K562 (cell line): ENCODE data around the gene TBC1D9. TPM values are rescaled to one million over a fixed set of nuclear protein-coding genes. Genes with fewer than 3 reads are reported as not detected.

Experiments
- ATAC-seq: fragments of 200-7000 bp; cut with Tn5 transposase; 3 replicates; pipeline ENCODE4 v1.9.1; 2020; ENCODE audit warnings: moderate library complexity
- BruUV-seq: library from RNA; stranded (reverse); fragments of 400-500 nt; replicated peaks from 2 replicates; lab custom pipeline; 2021; lab: Mats Ljungman, UMichigan
- CTCF ChIA-PET: fragments of 300-600 bp; formaldehyde crosslinking; extraction: SDS; loops from one replicate; lab custom pipeline; 2021; ENCODE audit warnings: low intra/inter-chr PET ratio; lab: Yijun Ruan, JAX
- POLR2A ChIA-PET: fragments of 300-600, 350-650 bp; sonication (Branson Sonifier 250); formaldehyde crosslinking; extraction: SDS; loops from one replicate; lab custom pipeline; 2021; ENCODE audit warnings: antibody characterized with exemption, inconsistent platforms; lab: Yijun Ruan, JAX
- DNase-seq, 4 experiments: peaks; one replicate each; pipeline versions ENCODE4 v3.0.0 to v3.0.0-alpha.2; 2011 to 2018; ENCODE audit warnings: low spot score in 3 of 4, mixed read lengths in 3 of 4; ENCODE audit errors: extremely low read depth in 1 of 4
- FAIRE-seq: peaks from 2 replicates; lab custom pipeline; 2011; peaks lifted over from hg19 to GRCh38; lab: Jason Lieb, UNC
- H2AFZ ChIP-seq: 2 replicates; pipeline ENCODE4 v1.6.0; 2011; ENCODE audit warnings: low read depth, low read length, control low read depth, inconsistent platforms
- H3K27ac ChIP-seq: fragments of 200-600 bp; 3 replicates; pipeline ENCODE4 v1.8.0; 2011; ENCODE audit warnings: low read depth, mild to moderate bottlenecking, control low read depth, inconsistent platforms, low read length, moderate library complexity, mixed read lengths; ENCODE audit errors: extremely low read depth
- H3K27me3 ChIP-seq, 2 experiments: fragments of 300-600 bp in 1 of 2; 2 replicates in 1 of 2; 3 replicates in 1 of 2; pipeline versions ENCODE4 v1.6.0 to v1.8.0; 2011; ENCODE audit warnings: inconsistent platforms in 2 of 2, low read length in 2 of 2, mild to moderate bottlenecking in 1 of 2, mixed read lengths in 1 of 2, moderate library complexity in 1 of 2; ENCODE audit not compliant: control insufficient read depth in 2 of 2, insufficient read depth in 2 of 2
- H3K36me3 ChIP-seq: fragments of 300-600 bp; 3 replicates; pipeline ENCODE4 v1.8.0; 2011; ENCODE audit warnings: mild to moderate bottlenecking, low read length, inconsistent platforms; ENCODE audit not compliant: control insufficient read depth, insufficient read depth
- H3K4me1 ChIP-seq, 2 experiments: fragments of 200-600 bp in 1 of 2; replicated peaks in 1 of 2; 2 replicates in 1 of 2; 3 replicates in 1 of 2; pipeline versions ENCODE4 v1.5.1 to v1.8.0; 2011; ENCODE audit warnings: inconsistent platforms in 2 of 2, low read length in 2 of 2, mild to moderate bottlenecking in 1 of 2, mixed read lengths in 1 of 2, moderate library complexity in 1 of 2; ENCODE audit not compliant: control insufficient read depth in 2 of 2, insufficient read depth in 2 of 2
- H3K4me2 ChIP-seq: 2 replicates; pipeline ENCODE4 v1.6.1; 2011; ENCODE audit warnings: low read length, control low read depth, inconsistent platforms, mixed read lengths; ENCODE audit not compliant: insufficient read depth
- H3K4me3 ChIP-seq: fragments of 200-600 bp; sonication (generic), shearing (Covaris generic); 2 replicates; pipeline ENCODE4 v1.5.1; 2016; ENCODE audit warnings: control low read depth, inconsistent platforms
- H3K79me2 ChIP-seq: fragments of 200-600 bp; 3 replicates; pipeline ENCODE4 v1.8.0; 2011; ENCODE audit warnings: low read length, inconsistent platforms; ENCODE audit not compliant: control insufficient read depth, insufficient read depth
- H3K9ac ChIP-seq, 2 experiments: 2 replicates each; pipeline versions ENCODE4 v1.6.0 to v1.6.1; 2011; ENCODE audit warnings: low read depth in 2 of 2, low read length in 2 of 2, control low read depth in 1 of 2, inconsistent platforms in 1 of 2, mild to moderate bottlenecking in 1 of 2, mixed read lengths in 1 of 2; ENCODE audit not compliant: insufficient read depth in 1 of 2
- H3K9me1 ChIP-seq: one replicate; pipeline ENCODE4 v1.6.0; 2011; ENCODE audit warnings: inconsistent platforms, mild to moderate bottlenecking, low read length, moderate library complexity; ENCODE audit not compliant: control insufficient read depth, insufficient read depth
- H3K9me3 ChIP-seq: replicated peaks from 2 replicates; pipeline ENCODE4 v1.5.1; 2011; ENCODE audit warnings: low read depth, low read length, inconsistent platforms; ENCODE audit not compliant: control insufficient read depth, insufficient read depth
- H4K20me1 ChIP-seq: replicated peaks from 2 replicates; pipeline ENCODE4 v1.6.1; 2011; ENCODE audit warnings: low read length, inconsistent platforms, mixed read lengths; ENCODE audit not compliant: control insufficient read depth, insufficient read depth
- FOXM1 ChIP-seq, 2 experiments: fragments of 450-650 bp in 1 of 2; sonication (generic) in 1 of 2; formaldehyde crosslinking in 1 of 2; IDR thresholded peaks; 2 replicates each; pipeline versions ENCODE4 v1.6.1 to v1.9.0; 2017 to 2022; ENCODE audit warnings: low read depth in 2 of 2, mild to moderate bottlenecking in 2 of 2, missing genetic modification reagents in 1 of 2, moderate library complexity in 1 of 2
- GABPB2 ChIP-seq: fragments of 250-450 bp; sonication (Bioruptor Pico); conservative IDR thresholded peaks from 2 replicates; pipeline ENCODE4 v1.5.1; 2021; ENCODE audit warnings: mild to moderate bottlenecking
- GATAD2B ChIP-seq: fragments of 450-650 bp; IDR thresholded peaks from 2 replicates; pipeline ENCODE4 v1.6.1; 2017; ENCODE audit warnings: mild to moderate bottlenecking, borderline replicate concordance
- MTA1 ChIP-seq: fragments of 450-650 bp; IDR thresholded peaks from 2 replicates; pipeline ENCODE4 v1.6.1; 2017; ENCODE audit warnings: borderline replicate concordance
- MXI1 ChIP-seq: IDR thresholded peaks from 2 replicates; pipeline ENCODE4 v1.6.1; 2011; ENCODE audit warnings: low read depth, mild to moderate bottlenecking, improper control_type of control experiment, low read length
- NR1H2 ChIP-seq: sonication (generic); formaldehyde crosslinking; IDR thresholded peaks from 2 replicates; pipeline ENCODE4 v1.4.0; 2020; ENCODE audit warnings: mild to moderate bottlenecking, missing genetic modification reagents
- RB1 ChIP-seq: fragments of 450-650 bp; IDR thresholded peaks from 2 replicates; pipeline ENCODE4 v1.6.1; 2017; ENCODE audit warnings: low read depth, mild to moderate bottlenecking
- RCOR1 ChIP-seq, 2 experiments: IDR thresholded peaks; 2 replicates each; pipeline ENCODE4 v1.6.1; 2012; ENCODE audit warnings: low read depth in 2 of 2, low read length in 2 of 2, borderline replicate concordance in 1 of 2, improper control_type of control experiment in 1 of 2
- SAFB ChIP-seq: fragments of 200-400 bp; formaldehyde crosslinking; IDR thresholded peaks from 2 replicates; pipeline ENCODE4 v1.6.1; 2017; ENCODE audit warnings: low read depth, low read length, borderline replicate concordance
- SAP30 ChIP-seq: fragments of 200-600 bp; sonication (generic); IDR thresholded peaks from 2 replicates; pipeline ENCODE4 v1.6.1; 2012; ENCODE audit warnings: borderline replicate concordance, low read depth, mild to moderate bottlenecking, moderate library complexity, low read length, control low read depth, inconsistent platforms; ENCODE audit not compliant: insufficient read depth, poor library complexity, severe bottlenecking
- ZNF57 ChIP-seq: fragments of 450-650 bp; formaldehyde crosslinking; IDR thresholded peaks from 2 replicates; pipeline ENCODE4 v1.4.0; 2020; ENCODE audit warnings: mild to moderate bottlenecking, moderate library complexity
- WGBS: fragments of 100-300 bp; shearing (Covaris generic); methylation state at CpG from one replicate; pipeline ENCODE4 v1.1.6; 2016; ENCODE audit warnings: low coverage, mixed read lengths; ENCODE audit not compliant: insufficient coverage; ENCODE audit errors: missing lambda C conversion rate; 5-methylcytosine and 5-hydroxymethylcytosine counted together
- in situ Hi-C: fragments of 300-500 bp; cut with MboI; formaldehyde crosslinking; loops from 4 replicates; pipeline ENCODE4 v1.15.0; 2018; ENCODE audit warnings: inconsistent platforms, mixed read lengths
- intact Hi-C: fragments of 100-400 bp; cut with micrococcal nuclease; formaldehyde crosslinking; loops from 2 replicates; pipeline ENCODE4 v1.14.2; 2022
- polyA plus RNA-seq, 8 experiments: library from polyadenylated mRNA; depleted of rRNA in 4 of 8; stranded (reverse) in 5 of 8; unstranded in 3 of 8; fragments of >200 nt; fragmentation: Nextera tagmentation in 2 of 8; fragmentation: Illumina TruSeq in 1 of 8; extraction: Ambion mirVana in 2 of 8; extraction: Trizol in 1 of 8; gene quantifications; 2 replicates each; pipeline versions ENCODE4 v1.2.1 to v1.2.3, GENCODE V29; 2011 to 2014; ENCODE audit warnings: inconsistent platforms in 1 of 8, missing spikeins in 1 of 8
- total RNA-seq, 7 experiments: library from RNA; depleted of rRNA in 6 of 7; stranded (reverse); fragments of >200 nt in 6 of 7; fragmentation: Illumina TruSeq in 2 of 7; extraction: Trizol in 2 of 7; gene quantifications; 2 replicates each; pipeline versions ENCODE4 v1.2.1 to v1.2.3, GENCODE V29; 2011 to 2021; ENCODE audit warnings: low replicate concordance in 1 of 7
- TF ChIP-seq, protein P1 (sequence below): fragments of 450-650 bp; formaldehyde crosslinking; IDR thresholded peaks from 2 replicates; pipeline ENCODE4 v1.4.0; 2022; ENCODE audit warnings: missing genetic modification characterization
- TF ChIP-seq, protein P2 (sequence below): fragments of 450-650 bp; formaldehyde crosslinking; IDR thresholded peaks from 2 replicates; pipeline ENCODE4 v1.4.0; 2020; ENCODE audit warnings: mild to moderate bottlenecking, mixed read lengths
- TF ChIP-seq, protein P3 (sequence below): fragments of 450-650 bp; conservative IDR thresholded peaks from 2 replicates; pipeline ENCODE4 v1.6.1; 2016; ENCODE audit warnings: missing genetic modification characterization, low read depth, mild to moderate bottlenecking, control low read depth, missing compliant biosample characterization

Gene TBC1D9
- total and polyA plus RNA-seq, 9 of the 15 experiments (the other 6 are each of a cell fraction or from before 2014, with no cell fraction given) = 0.13 TPM; not detected in 8

DNA sequence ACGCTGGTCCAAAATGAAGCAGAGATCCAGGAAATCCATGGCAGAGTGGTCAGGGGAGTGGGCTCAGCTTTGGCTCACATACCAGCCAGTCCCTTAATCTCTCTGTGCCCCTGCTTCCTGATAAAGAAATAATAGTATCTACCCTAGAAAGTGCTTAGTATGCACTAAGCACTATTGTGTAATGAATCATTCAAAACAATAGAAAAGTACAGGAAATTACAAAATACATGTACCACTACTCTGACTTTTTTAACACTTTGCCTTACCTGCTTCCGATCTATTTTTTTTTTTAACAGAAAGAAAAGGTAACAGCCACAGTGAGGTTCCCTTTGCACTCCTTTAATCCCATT, 49.9 kb downstream of the TBC1D9 start:
- no peaks in the 10 kb centered on the region for H3K4me1 ChIP-seq
- FAIRE-seq (no peak), DNase-seq (no peak), ATAC-seq (no peak)
- in situ Hi-C loops = no loop called here
- H3K36me3 ChIP-seq = no peaks in the 10 kb centered on the region
- no peak overlapping the region for H3K27ac ChIP-seq
- no peaks in the 10 kb centered on the region for H3K9me3 ChIP-seq
- H3K79me2 ChIP-seq = no peaks in the 10 kb centered on the region
- POLR2A ChIA-PET = no interaction called here
- intact Hi-C loops = no loop called here
- H2AFZ ChIP-seq = no peak overlapping the region
- TF ChIP-seq, protein P1, sequence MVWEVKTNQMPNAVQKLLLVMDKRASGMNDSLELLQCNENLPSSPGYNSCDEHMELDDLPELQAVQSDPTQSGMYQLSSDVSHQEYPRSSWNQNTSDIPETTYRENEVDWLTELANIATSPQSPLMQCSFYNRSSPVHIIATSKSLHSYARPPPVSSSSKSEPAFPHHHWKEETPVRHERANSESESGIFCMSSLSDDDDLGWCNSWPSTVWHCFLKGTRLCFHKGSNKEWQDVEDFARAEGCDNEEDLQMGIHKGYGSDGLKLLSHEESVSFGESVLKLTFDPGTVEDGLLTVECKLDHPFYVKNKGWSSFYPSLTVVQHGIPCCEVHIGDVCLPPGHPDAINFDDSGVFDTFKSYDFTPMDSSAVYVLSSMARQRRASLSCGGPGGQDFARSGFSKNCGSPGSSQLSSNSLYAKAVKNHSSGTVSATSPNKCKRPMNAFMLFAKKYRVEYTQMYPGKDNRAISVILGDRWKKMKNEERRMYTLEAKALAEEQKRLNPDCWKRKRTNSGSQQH = no peak
- TF ChIP-seq FOXM1 (IDR thresholded peaks at IDR 0.05; ENCODE audit: low read depth) (no peak), FOXM1 (CRISPR knock-in tag; IDR thresholded peaks at IDR 0.05; ENCODE audit: low read depth) (no peak), GABPB2 (CRISPR knock-in tag) (no peak), MTA1 (no peak), ZNF57 (CRISPR knock-in tag) (no peak), RCOR1 (IDR thresholded peaks at IDR 0.05; ENCODE audit: borderline replicate concordance in 1 of 2, low read depth in 2 of 2, low read length in 2 of 2) (no peak), NR1H2 (CRISPR knock-in tag) (no peak), SAP30 (no peak), MXI1 (no peak), RB1 (no peak), GATAD2B (no peak), SAFB (no peak)
- TF ChIP-seq, protein P2, sequence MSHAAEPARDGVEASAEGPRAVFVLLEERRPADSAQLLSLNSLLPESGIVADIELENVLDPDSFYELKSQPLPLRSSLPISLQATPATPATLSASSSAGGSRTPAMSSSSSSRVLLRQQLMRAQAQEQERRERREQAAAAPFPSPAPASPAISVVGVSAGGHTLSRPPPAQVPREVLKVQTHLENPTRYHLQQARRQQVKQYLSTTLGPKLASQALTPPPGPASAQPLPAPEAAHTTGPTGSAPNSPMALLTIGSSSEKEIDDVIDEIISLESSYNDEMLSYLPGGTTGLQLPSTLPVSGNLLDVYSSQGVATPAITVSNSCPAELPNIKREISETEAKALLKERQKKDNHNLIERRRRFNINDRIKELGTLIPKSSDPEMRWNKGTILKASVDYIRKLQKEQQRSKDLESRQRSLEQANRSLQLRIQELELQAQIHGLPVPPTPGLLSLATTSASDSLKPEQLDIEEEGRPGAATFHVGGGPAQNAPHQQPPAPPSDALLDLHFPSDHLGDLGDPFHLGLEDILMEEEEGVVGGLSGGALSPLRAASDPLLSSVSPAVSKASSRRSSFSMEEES (CRISPR knock-in tag) = no peak
- TF ChIP-seq, protein P3, sequence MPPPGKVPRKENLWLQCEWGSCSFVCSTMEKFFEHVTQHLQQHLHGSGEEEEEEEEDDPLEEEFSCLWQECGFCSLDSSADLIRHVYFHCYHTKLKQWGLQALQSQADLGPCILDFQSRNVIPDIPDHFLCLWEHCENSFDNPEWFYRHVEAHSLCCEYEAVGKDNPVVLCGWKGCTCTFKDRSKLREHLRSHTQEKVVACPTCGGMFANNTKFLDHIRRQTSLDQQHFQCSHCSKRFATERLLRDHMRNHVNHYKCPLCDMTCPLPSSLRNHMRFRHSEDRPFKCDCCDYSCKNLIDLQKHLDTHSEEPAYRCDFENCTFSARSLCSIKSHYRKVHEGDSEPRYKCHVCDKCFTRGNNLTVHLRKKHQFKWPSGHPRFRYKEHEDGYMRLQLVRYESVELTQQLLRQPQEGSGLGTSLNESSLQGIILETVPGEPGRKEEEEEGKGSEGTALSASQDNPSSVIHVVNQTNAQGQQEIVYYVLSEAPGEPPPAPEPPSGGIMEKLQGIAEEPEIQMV = no peak
- no peak overlapping the region for H3K4me3 ChIP-seq
- WGBS = 0% methylated on average over 2 of the region's 2 CpGs
- no peaks in the 10 kb centered on the region for H3K27me3 ChIP-seq
- H4K20me1 ChIP-seq = no peaks in the 10 kb centered on the region
- H3K4me2 ChIP-seq = no peak overlapping the region
- BruUV-seq = no TSS peak
- no peaks in the 10 kb centered on the region for H3K9me1 ChIP-seq
- no peak overlapping the region for H3K9ac ChIP-seq
- CTCF ChIA-PET = no interaction called here
